ENCODE results near the gene MAT2A. TPM values are rescaled to one million over a fixed set of nuclear protein-coding genes. Genes with fewer than 3 reads are reported as not detected.
"Not testable (repeated sequence)": the region's sequence is repeated elsewhere in the genome, so short reads cannot be mapped to it uniquely, and the experiment has no call there.

MAT2A gene
- total RNA-seq, 1 experiment from 2014 or later, result 517 TPM

DNA sequence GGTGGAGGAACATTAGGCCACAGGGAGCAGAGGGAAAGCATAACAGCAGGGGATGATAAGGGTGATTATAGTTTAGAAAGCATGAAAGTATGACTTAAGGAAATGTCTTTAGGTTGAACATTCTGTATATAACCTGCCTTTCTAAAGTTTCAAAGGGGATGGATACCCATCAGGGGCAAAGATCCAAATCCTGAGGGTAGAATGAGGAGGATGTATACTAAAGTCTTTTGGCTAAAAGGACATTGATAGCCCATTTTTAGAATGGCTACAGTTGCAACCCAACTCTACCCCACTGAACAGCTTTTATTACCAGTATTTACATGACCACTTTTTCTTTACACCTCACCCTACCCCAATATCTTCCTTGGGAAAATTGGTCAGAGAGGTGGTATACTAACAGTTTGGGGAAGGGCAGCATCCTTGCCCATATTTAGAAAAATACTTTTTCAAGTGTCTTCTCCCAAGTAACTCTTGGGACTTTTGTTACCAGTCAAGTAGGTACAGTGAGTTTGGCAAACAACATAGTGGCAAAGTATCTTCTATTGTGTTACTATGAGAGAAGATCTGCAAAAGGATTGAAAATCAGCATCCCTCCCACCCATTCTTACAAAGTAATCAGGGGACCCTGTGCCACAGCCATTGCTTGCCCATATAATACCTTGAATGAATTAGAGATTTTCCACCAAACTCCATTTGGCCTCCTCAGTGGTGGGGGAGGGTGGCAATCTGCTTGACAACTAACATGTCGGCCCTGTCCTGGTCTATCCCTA lies 8.3 kb downstream of the MAT2A start:
- DNase-seq (ENCODE audit: low read depth), result peak; percentile 86

DNA sequence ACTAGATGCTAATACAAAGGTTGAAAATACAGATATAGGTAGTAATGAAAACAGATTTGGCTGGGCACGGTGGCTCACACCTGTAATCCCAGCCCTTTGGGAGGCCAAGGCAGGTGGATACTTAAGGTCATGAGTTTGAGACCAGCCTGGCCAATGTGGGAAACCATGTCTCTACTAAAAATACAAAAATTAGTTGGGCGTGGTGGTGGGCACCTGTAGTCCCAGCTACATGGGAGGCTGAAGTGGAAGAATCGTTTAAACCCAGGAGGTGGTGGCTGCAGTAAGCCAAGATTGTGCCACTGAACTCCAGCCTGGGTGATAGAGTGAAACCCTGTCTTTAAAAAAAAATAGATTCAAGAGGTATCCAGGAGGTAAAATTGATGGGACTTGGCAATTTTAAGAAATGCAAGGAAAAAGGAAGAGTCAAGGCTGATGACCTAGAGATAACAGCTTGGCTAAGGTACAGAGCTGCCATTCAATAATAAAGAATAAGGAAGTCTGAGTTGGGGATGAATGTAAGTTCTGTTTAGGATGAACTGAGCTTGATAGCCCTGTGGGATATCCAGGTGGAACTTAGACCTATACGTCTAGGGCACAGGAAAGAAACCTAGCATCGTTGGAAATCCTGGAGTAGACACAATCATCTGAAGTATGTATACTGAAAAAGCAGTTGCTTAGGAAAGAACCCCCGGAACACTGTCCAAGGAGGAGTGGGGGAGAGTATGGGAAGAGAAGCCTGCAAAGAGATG lies 9.1 kb downstream of the MAT2A start:
- peak; percentile 74 for DNase-seq (ENCODE audit: low read depth)

DNA sequence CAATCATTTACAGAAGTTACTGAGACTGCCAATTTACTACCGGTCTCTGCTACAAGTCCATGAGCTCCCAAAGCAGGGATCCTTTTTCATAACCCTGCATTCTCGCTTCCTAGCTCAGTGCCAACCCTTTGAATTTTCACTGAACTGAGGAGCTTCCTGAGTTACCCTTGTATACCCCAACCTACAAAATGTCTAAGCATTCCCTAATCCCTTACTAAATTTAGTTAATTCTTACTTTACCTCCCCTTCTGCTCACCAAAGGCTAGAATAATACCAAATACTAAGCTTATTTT lies 9.6 kb downstream of the MAT2A start:
- DNase-seq (ENCODE audit: low read depth), result no peak

DNA sequence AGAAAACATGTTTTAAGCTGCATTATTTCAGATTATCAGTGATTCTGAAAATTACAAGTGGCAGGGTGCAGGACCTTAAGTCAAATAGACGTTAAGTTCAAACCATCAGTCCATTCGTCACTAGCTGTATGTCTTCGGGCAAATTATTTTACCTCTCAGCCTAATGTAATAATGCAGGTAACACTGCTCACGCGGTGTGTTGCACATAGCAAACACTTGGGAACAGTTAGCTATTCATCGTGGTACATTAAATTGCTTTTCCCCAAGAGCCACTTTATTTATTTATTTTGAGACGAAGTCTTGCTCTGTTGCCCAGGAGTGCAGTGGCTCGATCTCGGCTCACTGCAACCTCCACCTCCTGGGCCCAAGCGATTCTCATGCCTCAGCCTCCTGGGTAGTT lies 10.1 kb downstream of the MAT2A start:
- DNase-seq (ENCODE audit: low read depth), result no peak

DNA sequence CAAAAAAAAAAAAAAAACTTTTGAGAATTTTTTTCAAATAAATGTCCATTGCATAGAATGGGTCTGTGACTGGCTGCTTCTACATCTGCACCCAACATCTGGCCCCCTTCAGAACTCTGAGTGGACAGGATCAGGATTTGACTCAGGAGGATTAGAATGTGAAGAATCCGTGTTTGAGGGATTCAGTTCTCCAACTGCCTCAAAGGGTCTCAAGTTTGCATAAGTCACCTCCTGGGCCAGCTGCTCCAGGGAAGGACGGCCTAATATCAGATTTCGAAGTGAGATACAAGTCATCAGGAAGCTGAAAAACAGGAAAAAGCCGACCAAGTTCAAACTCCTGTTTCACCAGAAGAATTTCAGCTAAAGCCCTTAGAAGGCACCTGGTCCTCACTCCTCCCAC lies 10.9 kb downstream of the MAT2A start:
- peak; percentile 99 for DNase-seq (ENCODE audit: low read depth)

DNA sequence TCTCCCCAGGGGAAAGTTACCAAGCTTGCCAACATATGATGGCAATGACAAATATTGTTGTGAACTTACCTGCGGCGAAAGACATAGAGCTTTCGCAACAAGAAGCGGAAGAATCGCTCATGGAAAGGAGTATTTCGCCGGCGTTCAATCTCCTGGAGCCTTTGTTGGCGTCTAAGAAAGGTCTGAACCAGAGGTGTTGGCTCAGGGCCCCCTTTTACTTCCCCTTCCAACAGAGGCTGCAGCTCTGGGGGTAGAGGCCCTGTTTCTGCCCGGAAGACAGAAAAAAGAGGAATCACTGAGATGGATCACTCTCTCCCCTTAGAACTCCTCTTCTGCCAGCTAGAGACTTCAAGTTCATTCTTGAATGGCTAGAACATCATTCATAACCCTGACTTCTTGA lies 11.5 kb downstream of the MAT2A start:
- no peak for DNase-seq (ENCODE audit: low read depth)

DNA sequence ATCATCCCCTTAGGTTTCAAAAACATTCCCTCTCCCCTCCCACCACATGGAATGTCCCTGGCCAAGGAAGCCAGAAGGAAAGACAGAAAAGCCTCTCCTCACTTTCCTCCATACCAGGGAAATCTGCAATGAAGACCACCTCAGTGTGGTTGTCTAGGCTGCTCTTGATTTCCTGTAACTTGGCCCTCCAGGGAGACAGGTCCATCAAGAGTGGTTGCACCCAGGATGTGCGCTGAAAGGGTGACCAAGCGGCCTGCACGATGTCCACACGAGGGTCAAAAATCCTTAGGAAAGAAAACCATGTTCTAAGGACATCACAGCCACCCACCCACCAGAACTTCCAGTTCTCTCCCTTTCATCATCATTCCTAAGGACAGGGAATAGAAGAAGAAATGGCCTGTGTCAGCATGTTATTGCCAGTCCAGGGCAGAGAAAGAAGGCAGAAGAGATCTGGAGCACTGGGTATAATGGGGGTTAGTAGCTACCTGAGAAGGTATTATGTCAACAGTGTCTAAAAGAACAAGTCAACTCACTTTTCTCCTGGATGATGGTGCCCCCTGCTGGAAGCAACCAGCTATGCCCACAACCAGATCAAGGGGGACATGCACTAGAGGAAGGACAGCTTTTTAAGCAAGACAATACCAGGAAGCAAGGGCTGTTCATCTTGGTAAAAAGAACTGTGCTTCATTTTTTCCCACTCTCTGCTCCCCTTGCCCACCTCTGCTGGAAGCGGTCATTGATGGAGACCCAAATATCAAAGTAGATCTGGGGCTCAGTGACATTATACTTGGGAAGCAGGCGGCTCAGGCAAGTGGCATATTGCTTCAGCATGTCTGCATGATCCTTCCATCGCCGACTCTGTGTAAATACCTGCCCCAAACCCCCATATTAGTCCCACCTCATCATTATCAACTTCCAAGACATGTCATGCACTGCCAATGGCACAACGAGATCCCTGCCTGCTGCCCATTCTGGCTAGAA lies 13.0 kb downstream of the MAT2A start:
- peak; percentile 74 for DNase-seq (ENCODE audit: low read depth)

DNA sequence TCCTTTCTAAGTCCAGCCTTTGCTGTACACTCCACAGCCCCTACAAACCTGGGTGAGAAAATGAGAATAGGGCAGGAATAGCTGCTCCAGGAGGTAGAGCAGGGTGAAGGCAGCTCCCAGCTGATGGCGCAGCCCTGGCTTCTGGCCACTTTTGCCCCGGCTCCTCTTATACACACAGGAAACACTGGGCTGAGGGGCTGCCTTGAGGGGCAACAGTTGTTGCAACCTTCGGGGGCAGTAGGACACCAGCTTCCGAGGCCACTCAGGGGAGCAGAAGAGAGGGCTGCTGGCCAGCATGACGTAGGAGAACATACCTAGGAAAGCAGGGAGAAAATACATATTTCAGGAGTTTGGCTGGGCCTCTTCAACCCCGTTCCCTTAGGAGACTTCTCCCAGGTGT lies 14.2 kb downstream of the MAT2A start:
- DNase-seq (ENCODE audit: low read depth), result no peak

DNA sequence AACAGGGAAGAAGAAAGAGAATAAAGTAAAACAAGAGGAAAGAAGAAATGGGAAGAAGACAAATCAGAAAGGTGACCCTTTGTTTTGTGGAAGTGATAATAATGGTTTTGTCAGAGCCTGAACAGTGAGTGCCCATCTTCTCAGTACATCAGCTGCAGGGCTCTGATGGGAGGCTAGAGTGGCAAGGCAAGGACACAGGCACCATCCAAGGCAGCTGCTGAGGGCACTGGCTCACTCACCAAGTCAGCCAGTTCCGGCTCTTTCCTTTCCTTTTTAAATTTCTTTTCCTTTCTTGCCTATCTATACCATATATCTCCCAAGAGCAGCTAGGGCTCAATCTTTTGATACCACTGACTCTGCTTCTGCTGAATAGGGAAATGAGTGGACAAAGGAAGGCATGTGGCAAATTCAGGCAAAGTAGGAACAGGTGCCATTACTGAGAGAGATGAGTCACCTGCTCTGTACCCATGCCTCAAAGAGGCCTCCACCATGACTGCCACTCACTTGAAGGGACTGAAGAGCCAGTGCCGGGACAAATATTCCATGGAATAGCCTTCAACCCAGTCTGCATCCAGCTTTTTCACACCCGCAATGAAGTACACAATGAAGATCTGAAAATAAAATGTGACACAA lies 16.1 kb downstream of the MAT2A start:
- DNase-seq (ENCODE audit: low read depth), result peak; percentile 73

DNA sequence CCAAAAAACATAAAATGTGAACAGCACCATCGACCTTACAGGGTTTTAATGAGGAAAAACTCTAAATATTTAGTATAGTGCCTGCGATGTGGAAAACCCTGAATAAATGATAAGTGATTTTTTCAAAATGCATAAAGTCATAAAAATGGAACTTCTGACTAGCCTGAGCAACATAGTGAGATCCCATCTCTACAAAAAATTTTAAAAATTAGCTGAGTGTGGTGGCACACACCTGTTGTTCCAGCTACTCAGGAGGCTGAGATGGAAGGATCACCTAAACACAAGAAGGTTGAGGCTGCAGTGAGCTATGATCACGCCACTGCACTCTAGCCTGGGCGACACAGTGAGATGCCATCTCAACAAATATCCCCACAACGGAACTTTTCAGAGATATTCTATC lies 18.2 kb downstream of the MAT2A start:
- DNase-seq (ENCODE audit: low read depth), result no peak

DNA sequence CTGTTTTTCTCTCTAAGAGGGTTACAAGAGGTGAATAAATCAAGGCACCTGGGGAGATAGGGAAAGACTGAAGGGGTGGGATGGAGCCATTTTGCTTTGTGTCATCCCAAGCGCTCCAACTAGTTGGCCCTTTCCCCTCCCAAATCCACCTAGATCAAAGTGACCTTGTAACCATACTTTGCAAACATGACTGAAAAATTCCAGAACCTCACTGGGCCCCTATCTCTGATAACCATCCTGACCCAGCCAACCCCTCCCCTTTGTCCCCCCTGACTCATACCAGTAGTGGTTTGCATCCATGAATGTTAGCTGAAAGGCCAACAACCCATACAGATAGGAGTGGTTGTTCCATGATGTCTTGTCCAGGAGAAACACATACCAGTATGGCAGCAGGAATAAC lies 19.2 kb downstream of the MAT2A start:
- no peak for DNase-seq (ENCODE audit: low read depth)

DNA sequence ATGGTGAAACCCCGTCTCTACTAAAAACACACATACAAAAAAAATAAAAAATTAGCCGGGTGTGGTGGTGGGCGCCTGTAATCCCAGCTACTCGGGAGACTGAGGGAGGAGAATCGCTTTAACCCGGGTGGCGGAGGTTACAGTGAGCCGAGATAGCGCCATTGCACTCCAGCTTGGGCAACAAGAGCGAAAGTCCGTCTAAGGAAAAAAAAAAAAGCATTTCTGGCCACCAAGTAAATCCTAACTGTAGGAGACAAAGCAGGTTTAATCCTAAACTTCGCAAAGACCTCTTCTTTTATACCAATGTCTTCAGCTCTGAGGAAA lies 21.4 kb downstream of the MAT2A start:
- DNase-seq (ENCODE audit: low read depth), result not testable (repeated sequence)

DNA sequence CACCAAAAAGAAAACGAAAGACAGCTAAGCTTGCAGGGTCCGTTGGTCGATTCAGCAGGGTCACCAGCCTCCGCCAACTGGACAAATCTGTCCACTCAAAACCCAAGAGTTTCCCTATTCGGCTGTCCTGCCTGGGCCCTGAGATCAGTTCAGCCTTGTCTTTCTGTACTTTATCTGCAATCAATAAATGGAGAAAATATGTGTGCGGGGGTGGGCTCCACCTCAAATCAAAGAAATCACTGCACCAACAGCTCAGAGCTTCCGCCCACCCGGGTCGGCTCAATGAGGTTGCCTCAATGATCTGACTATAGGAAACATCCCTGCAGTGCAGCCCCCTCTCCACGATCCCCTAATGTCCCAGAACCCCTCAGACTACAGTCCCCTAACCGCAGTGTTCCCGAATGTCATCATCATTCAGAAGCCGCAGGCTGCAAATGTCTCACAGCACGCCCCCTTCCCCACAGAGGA lies 21.9 kb downstream of the MAT2A start:
- no peak for DNase-seq (ENCODE audit: low read depth)

DNA sequence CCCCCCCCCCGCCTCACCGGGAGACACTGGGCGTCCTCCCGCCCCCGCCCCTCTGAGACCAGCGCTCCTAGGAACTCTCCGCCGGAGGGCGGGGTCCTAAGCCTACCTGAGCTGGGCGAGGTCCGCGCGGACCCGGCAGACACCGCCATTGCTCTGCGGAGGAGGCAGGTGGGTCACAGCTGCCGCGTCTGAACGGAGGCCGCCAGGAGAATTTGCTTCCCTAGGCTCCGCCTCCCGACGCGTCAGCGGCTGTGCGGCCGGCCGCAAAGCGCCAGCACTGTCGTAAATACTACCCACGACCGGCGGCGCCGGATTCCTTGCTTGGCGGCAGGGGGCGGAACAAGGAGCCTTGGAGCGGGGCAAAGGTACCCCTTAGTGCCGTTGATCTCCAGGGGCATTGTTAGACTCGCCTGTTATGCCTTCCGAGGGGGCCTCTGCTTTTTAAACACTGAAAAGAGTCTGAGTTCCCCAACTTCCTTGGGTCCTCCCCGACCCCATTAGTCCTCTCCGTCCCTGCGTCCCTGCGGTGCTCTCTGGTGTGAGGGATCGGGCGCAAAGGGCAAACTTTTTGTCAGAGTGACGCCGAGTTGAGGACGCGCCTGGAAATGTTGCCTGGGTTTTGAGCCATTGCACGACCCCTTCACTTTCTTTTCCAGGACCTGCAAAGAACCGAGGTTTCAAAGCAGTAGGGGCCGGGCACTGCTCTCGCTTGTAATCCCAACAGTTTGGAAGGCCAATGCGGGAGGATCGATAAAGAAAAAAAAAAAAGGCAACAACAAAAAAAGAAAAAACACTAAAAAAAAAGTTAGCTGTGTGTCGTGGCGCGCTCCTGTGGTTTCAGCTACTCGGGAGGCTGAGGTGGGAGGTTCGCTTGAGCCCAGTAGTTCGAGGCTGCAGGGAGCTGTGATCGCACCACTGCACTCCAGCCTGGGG lies 22.6 kb downstream of the MAT2A start, which contains the start of gene GGCX:
Gene GGCX, minus strand, starts transcription at position 214 of the 933 bp plus-strand sequence. Its CDS starts 65 bp downstream, at position 149.
- peak; percentile 91 for DNase-seq (ENCODE audit: low read depth)

DNA sequence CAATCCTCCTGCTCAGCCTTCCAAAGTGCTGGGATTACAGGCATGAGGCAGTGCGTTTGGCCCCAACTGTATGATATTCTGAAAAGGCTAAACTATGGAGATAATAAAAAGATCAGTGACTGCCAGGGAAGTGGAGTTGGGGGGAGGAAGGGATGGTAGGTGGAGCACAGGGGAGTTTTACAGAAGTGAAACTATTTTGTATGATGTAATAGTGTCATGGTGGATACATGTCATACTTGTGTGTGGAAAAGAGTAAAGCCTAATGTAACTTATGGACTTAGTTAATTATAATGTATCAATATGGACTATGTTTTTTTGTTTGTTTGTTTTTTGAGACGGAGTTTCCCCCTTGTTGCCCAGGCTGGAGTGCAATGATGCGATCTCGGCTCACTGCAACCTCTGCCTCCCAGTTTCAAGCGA lies 25.2 kb downstream of the MAT2A start:
- DNase-seq (ENCODE audit: low read depth), result no peak

DNA sequence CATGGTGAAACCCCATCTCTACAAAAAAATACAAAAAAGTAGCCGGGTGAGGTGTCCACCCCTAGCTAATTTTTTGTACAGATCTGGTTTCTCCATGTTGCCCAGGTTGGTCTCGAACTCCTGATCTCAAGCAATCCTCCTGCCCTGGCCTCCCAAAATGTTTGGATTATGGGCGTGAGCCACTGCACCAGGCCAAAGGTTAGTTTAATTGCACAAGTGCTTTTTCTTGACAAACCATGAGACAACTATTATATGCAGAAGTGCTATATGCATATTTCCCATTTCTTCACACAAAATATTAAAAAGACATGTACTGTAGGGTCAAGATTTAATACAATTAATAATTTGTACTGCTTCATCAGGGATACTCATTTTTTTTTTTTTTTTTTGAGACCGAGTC lies 27.3 kb downstream of the MAT2A start:
- no peak for DNase-seq (ENCODE audit: low read depth)

DNA sequence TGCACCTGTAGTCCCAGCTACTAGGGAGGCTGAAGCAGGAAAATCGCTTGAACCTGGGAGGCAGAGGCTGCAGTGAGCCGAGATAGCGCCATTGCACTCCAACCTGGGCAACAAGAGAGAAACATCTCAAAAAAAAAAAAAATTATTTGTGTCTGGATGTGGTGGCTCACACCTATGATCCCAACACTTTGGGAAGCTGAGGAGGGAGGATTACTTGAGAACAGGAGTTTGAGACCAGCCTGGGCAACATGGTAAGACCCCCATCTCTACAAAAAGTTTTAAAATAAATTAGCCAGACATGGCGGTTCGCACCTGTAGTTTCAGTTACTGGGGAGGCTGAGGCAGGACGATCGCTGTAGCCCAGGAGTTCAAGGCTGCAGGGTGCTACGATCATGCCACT lies 36.8 kb downstream of the MAT2A start:
- no peak for DNase-seq (ENCODE audit: low read depth)

DNA sequence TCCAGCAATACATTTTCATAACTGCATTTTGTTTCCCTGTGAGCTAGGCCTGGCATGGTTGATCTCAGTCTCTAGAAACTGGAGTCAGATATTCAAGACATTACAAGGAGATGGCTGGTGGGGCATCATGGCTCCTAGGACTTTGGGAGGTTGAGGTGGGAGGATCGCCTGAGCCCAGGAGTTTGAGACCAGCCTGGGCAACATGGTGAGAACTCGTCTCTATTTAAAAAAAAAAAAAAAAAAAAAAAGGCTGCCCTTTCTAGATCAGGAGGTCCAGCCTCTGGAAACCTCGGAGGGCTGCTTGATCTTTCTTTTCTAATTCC lies 38.1 kb downstream of the MAT2A start:
- DNase-seq (ENCODE audit: low read depth), result no peak

DNA sequence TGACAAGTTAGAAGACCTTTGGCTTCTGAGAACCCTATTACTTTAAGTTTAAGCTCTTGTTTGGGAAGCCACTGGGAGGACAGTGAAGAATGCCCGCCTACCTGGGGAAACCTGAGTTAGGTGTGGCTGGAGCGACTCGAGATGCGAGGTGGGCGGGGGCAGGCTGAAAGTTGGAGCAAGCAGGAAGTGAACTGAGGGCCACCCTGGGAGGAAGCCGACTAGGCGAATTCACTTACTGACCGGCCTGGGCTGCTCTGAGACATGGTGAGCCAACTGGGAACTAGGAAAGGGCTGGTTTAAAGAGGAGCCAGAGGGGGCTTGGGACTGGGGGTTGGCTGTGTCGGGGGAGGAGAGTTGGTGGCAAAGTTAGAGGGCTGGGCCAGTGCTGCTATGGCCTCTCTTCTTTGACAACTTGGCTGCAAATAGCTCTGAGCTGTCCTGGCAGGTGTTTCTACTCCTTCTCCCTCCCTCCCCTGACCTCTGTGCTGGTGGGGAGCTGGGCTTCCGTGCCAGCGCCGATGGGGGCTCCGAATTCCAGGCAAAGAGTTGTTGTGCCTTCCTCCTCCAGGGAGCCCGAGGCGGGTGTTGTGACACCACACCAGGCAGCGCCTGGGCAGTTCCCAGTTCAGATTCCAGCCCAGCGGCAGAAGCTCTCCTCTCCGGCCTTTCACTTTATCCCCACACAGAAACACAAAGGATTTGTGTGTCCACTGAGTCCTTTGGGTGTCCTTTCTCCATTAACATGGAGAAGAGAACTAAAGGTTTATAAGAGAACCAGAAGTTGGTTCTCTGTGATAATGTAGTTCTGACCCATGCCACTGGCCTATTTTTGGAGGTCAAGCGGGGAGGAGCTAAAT lies 38.6 kb downstream of the MAT2A start, which contains the start of gene VAMP8:
Gene VAMP8, plus strand, starts transcription at position 201 of the 857 bp plus-strand sequence. Its CDS starts 61 bp downstream, at position 262.
- DNase-seq (ENCODE audit: low read depth), result peak; percentile 83

Measured in LHCN-M2 (cell line).